MM.1S (cell line): ENCODE measurements around the gene DACH1.

Experiments
- DNase-seq: peaks from one replicate; pipeline ENCODE4 v3.0.0-alpha.2; 2015
- H2AFZ ChIP-seq: fragments of 300-600 bp; sonication (generic); 2 replicates; pipeline ENCODE4 v1.6.0; 2016; ENCODE audit warnings: antibody characterized with exemption, low read length
- H3F3A ChIP-seq: fragments of 300-600 bp; sonication (generic); 2 replicates; pipeline ENCODE4 v1.6.1; 2016; ENCODE audit warnings: mild to moderate bottlenecking, antibody characterized with exemption, low read length, moderate library complexity, mixed read lengths; ENCODE audit not compliant: insufficient read depth
- H3K27ac ChIP-seq: fragments of 300-600 bp; sonication (generic); 2 replicates; pipeline ENCODE4 v1.5.1; 2016; ENCODE audit warnings: mild to moderate bottlenecking, low read length
- H3K27me3 ChIP-seq: fragments of 300-600 bp; sonication (generic); replicated peaks from 2 replicates; pipeline ENCODE4 v1.6.0; 2016; ENCODE audit warnings: low read length; ENCODE audit not compliant: insufficient read depth
- H3K36me3 ChIP-seq: fragments of 300-600 bp; sonication (generic); replicated peaks from 2 replicates; pipeline ENCODE4 v1.6.1; 2016; ENCODE audit warnings: mild to moderate bottlenecking, low read length, mixed read lengths; ENCODE audit not compliant: insufficient read depth
- H3K4me1 ChIP-seq: fragments of 300-600 bp; sonication (generic); 2 replicates; pipeline ENCODE4 v1.6.1; 2016; ENCODE audit warnings: low read length, mixed read lengths
- H3K4me2 ChIP-seq: fragments of 300-600 bp; sonication (generic); 2 replicates; pipeline ENCODE4 v1.6.0; 2016; ENCODE audit warnings: low read depth, low read length
- H3K4me3 ChIP-seq: fragments of 300-600 bp; sonication (generic); 2 replicates; pipeline ENCODE4 v1.5.1; 2016; ENCODE audit warnings: low read length, mixed read lengths
- H3K79me2 ChIP-seq: fragments of 300-600 bp; sonication (generic); 2 replicates; pipeline ENCODE4 v1.6.1; 2016; ENCODE audit warnings: mixed run types, low read length, mixed read lengths
- H3K9ac ChIP-seq: fragments of 300-600 bp; sonication (generic); 2 replicates; pipeline ENCODE4 v1.6.1; 2016; ENCODE audit warnings: low read length, mixed read lengths
- H3K9me2 ChIP-seq: fragments of 300-600 bp; sonication (generic); replicated peaks from 2 replicates; pipeline ENCODE4 v1.6.1; 2016; ENCODE audit warnings: mild to moderate bottlenecking, low read length, mixed read lengths; ENCODE audit not compliant: insufficient read depth
- H3K9me3 ChIP-seq: fragments of 300-600 bp; sonication (generic); replicated peaks from 2 replicates; pipeline ENCODE4 v1.6.1; 2016; ENCODE audit warnings: mild to moderate bottlenecking, low read length, mixed read lengths; ENCODE audit not compliant: insufficient read depth
- H4K20me1 ChIP-seq: fragments of 300-600 bp; sonication (generic); 2 replicates; pipeline ENCODE4 v1.6.1; 2016; ENCODE audit warnings: mild to moderate bottlenecking, low read length, moderate library complexity, mixed read lengths; ENCODE audit not compliant: insufficient read depth
- EZH2 ChIP-seq: fragments of 300-600 bp; sonication (generic); optimal IDR thresholded peaks from 2 replicates; pipeline ENCODE3; 2017; ENCODE audit warnings: low read depth, mild to moderate bottlenecking, antibody characterized with exemption, low read length, mixed read lengths
- EZH2phosphoT487 ChIP-seq: fragments of 300-600 bp; sonication (generic); IDR thresholded peaks from 2 replicates; pipeline ENCODE4 v1.6.1; 2018; ENCODE audit warnings: antibody characterized with exemption, low read length
- TF ChIP-seq, protein P1 (sequence below): fragments of 300-600 bp; sonication (generic); IDR thresholded peaks from 2 replicates; pipeline ENCODE4 v1.5.1; 2016; ENCODE audit warnings: antibody characterized with exemption, low read length, mixed read lengths

The DACH1 gene

DNA sequence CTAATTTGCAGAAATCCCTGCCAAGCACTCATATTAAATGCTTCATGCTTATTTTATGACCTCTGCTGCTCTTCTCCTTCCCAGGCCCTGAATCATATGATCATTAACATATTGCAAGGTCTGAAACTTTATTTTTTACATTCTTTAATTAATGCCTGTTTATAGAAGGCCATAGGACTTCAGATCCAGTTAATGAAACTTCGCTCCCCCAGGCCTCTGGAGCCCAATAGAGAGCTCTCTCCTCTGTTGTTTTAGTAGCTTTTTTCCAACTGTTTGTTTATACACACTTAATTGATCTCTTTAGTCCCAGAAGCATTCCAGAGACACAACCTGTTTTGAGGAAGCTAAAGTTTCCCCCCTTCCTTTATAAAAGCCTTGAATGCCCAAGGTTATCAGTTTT lies 68.3 kb downstream of the DACH1 start:
- no peak for DNase-seq
- H3K9me2 ChIP-seq = no peaks in the 10 kb centered on the region
- H4K20me1 ChIP-seq = no peaks in the 10 kb centered on the region
- no peak overlapping the region for H3K27ac ChIP-seq
- H3K36me3 ChIP-seq = no peaks in the 10 kb centered on the region
- no peak overlapping the region for H3K9ac ChIP-seq
- no peaks in the 10 kb centered on the region for H3K27me3 ChIP-seq
- no peaks in the 10 kb centered on the region for H3F3A ChIP-seq
- H2AFZ ChIP-seq = no peak overlapping the region
- no peaks in the 10 kb centered on the region for H3K79me2 ChIP-seq
- no peaks in the 10 kb centered on the region for H3K4me1 ChIP-seq
- no peak overlapping the region for H3K4me3 ChIP-seq
- TF ChIP-seq, protein P1, sequence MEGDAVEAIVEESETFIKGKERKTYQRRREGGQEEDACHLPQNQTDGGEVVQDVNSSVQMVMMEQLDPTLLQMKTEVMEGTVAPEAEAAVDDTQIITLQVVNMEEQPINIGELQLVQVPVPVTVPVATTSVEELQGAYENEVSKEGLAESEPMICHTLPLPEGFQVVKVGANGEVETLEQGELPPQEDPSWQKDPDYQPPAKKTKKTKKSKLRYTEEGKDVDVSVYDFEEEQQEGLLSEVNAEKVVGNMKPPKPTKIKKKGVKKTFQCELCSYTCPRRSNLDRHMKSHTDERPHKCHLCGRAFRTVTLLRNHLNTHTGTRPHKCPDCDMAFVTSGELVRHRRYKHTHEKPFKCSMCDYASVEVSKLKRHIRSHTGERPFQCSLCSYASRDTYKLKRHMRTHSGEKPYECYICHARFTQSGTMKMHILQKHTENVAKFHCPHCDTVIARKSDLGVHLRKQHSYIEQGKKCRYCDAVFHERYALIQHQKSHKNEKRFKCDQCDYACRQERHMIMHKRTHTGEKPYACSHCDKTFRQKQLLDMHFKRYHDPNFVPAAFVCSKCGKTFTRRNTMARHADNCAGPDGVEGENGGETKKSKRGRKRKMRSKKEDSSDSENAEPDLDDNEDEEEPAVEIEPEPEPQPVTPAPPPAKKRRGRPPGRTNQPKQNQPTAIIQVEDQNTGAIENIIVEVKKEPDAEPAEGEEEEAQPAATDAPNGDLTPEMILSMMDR = no peak
- TF ChIP-seq EZH2 = no peak
- no peak for TF ChIP-seq EZH2phosphoT487
- H3K9me3 ChIP-seq = no peaks in the 10 kb centered on the region
- H3K4me2 ChIP-seq = no peak overlapping the region

GRCh38 chr13:71797517-71797916 lies 69.5 kb downstream of the DACH1 start:
- no peaks in the 10 kb centered on the region for H3K9me2 ChIP-seq
- no peak for TF ChIP-seq EZH2phosphoT487
- no peak for TF ChIP-seq EZH2
- TF ChIP-seq, protein P1 = no peak
- no peaks in the 10 kb centered on the region for H3F3A ChIP-seq
- no peak overlapping the region for H3K27ac ChIP-seq
- H3K9me3 ChIP-seq = no peaks in the 10 kb centered on the region
- no peak for DNase-seq
- H4K20me1 ChIP-seq = no peaks in the 10 kb centered on the region
- H3K4me3 ChIP-seq = no peak overlapping the region
- no peak overlapping the region for H3K4me2 ChIP-seq
- H2AFZ ChIP-seq = no peak overlapping the region
- H3K27me3 ChIP-seq = no peaks in the 10 kb centered on the region
- no peak overlapping the region for H3K9ac ChIP-seq
- H3K36me3 ChIP-seq = no peaks in the 10 kb centered on the region
- no peaks in the 10 kb centered on the region for H3K4me1 ChIP-seq
- H3K79me2 ChIP-seq = no peaks in the 10 kb centered on the region

DNA sequence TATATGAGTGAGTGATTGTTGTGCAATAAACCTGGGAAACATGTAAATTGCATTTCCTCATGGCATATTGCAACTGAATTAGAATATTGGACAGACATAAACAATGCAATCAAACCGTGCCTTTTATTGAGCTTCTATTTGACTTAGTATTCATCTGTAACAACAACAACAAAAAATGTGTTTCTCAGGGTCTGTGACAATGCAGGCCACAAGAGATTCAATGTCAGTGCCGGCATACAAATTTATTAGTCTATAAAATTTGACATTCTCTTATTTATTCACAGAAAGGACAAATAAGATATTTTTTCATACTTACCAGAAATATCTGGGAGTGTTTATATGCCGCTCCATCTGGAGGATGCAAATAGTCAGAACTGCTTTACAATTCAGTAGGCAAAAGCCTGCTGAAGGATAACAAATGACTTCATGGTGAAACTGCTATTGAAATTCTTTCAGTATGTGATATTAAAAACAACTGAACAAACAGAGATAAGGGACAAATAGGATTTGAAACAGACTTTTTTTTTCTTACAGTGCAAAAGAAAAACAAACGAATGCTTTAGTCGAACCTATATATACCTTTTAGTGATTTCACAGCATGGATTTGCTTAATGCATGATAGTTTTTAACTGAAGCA lies 77.2 kb downstream of the DACH1 start:
- Histone ChIP-seq H3K4me1 (no peaks in the 10 kb centered on the region), H3K79me2 (no peaks in the 10 kb centered on the region), H3K4me2 (no peak overlapping the region), H2AFZ (no peak overlapping the region), H3K27me3 (no peaks in the 10 kb centered on the region), H4K20me1 (no peaks in the 10 kb centered on the region), H3K9me3 (no peaks in the 10 kb centered on the region), H3K36me3 (no peaks in the 10 kb centered on the region), H3K9ac (no peak overlapping the region), H3K27ac (no peak overlapping the region), H3K9me2 (no peaks in the 10 kb centered on the region), H3K4me3 (no peak overlapping the region), H3F3A (no peaks in the 10 kb centered on the region)
- no peak for DNase-seq
- TF ChIP-seq, protein P1 = no peak
- TF ChIP-seq EZH2 (no peak), EZH2phosphoT487 (no peak)
